Measurements from ENCODE around the gene FAM83B.

DNA sequence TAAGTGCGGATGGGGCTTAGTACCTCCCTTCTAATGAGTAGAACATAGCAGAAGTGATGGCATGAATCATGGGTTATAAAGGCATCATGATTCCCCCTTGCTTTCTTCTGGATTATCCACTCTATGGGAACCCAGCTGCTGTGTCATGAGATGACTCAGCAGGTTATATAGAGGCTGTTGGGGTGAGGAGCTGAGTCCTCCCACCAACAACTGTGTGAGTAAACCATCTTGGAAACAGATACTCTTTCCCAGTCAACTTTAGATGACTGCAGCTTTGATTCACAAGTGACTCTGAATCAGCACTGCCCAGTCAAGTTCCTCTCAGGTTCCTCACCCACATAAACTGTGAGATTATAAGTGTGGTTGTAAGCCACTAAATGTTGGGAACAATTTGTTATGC is 46.3 kb downstream of the FAM83B start:
- no peak for TF ChIP-seq TCF12 (IDR thresholded peaks at IDR 0.05; ENCODE audit: low read depth)
- TF ChIP-seq CREB1 (IDR thresholded peaks at IDR 0.05; ENCODE audit: low read depth) = no peak
- TF ChIP-seq TAF1 (IDR thresholded peaks at IDR 0.05; ENCODE audit: low read depth) = no peak
- TF ChIP-seq MAX (IDR thresholded peaks at IDR 0.05) = no peak
- TF ChIP-seq REST (IDR thresholded peaks at IDR 0.05; ENCODE audit: low read depth) = no peak
- no peak for TF ChIP-seq EP300 (IDR thresholded peaks at IDR 0.05; ENCODE audit: borderline replicate concordance)
- TF ChIP-seq TEAD4 (IDR thresholded peaks at IDR 0.05) = no peak
- TF ChIP-seq, protein P1, sequence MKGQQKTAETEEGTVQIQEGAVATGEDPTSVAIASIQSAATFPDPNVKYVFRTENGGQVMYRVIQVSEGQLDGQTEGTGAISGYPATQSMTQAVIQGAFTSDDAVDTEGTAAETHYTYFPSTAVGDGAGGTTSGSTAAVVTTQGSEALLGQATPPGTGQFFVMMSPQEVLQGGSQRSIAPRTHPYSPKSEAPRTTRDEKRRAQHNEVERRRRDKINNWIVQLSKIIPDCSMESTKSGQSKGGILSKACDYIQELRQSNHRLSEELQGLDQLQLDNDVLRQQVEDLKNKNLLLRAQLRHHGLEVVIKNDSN (IDR thresholded peaks at IDR 0.05) = no peak
- no peak for TF ChIP-seq NFIC (IDR thresholded peaks at IDR 0.05)
- no peak for TF ChIP-seq FOXM1 (IDR thresholded peaks at IDR 0.05; ENCODE audit: borderline replicate concordance, low read depth)
- no peak for TF ChIP-seq CEBPB (IDR thresholded peaks at IDR 0.05)
- TF ChIP-seq ZBTB7A (IDR thresholded peaks at IDR 0.05; ENCODE audit: low read depth) = no peak
